ENCODE data around the gene ZFP36L1.
A peak's percentile ranks its signal among the peaks of the same experiment; 100 is the strongest.

- TF ChIP-seq HNF4G (IDR thresholded peaks at IDR 0.05; ENCODE audit: borderline replicate concordance, low read depth, low read length) = no peak
- no peak for TF ChIP-seq HNF4G (CRISPR knock-in tag; IDR thresholded peaks at IDR 0.05; ENCODE audit: borderline replicate concordance, low read depth)
- no peak for TF ChIP-seq BORCS8-MEF2B (CRISPR knock-in tag; IDR thresholded peaks at IDR 0.05)
- TF ChIP-seq PRDM10 (CRISPR knock-in tag; IDR thresholded peaks at IDR 0.05; ENCODE audit: low read depth) = peak; percentile 96
- TF ChIP-seq NR0B2 (CRISPR knock-in tag; IDR thresholded peaks at IDR 0.05) = no peak
- TF ChIP-seq ZSCAN25 (CRISPR knock-in tag; IDR thresholded peaks at IDR 0.05) = no peak
- no peak; the same call in 1 of the 2 replicates for TF ChIP-seq ZNF709 (CRISPR knock-in tag; IDR thresholded peaks at IDR 0.05)
Observed at GRCh38 chr14:68792979-68793733, at the start of gene ZFP36L1.

All from HepG2 (cell line).